ENCODE data around the gene SURF1. TPM values are rescaled to one million over a fixed set of nuclear protein-coding genes. Genes with fewer than 3 reads are reported as not detected.

The SURF1 gene
- total and polyA plus RNA-seq, 10 of the 15 experiments (the other 5 are each of a cell fraction or from before 2014, with no cell fraction given): 17.9 to 46.4 (median 29.6) TPM

GRCh38 chr9:133361507-133362092, 5.3 kb upstream of the SURF1 start:
- DNase-seq (ENCODE audit: low read depth, low spot score): no peak
- ChIA-PET RAD21 (ENCODE audit: unreplicated experiment) (no interaction called here), SMC1A (ENCODE audit: uncharacterized antibody, unreplicated experiment) (no interaction called here), CTCF (no interaction called here), POLR2A (interaction anchor here (0.9 kb wide), 1 partner anchor 13 kb away, joined by 5 read pairs; no protein-coding TSS in a partner anchor)
- Histone ChIP-seq H3K27ac (ENCODE audit: control insufficient read depth, insufficient read depth) (no peak overlapping the region), H2AFZ (ENCODE audit: control insufficient read depth, low read depth, low read length) (no peak overlapping the region), H3K9me3 (replicated peaks; ENCODE audit: control insufficient read depth, insufficient read depth, low read length) (no peaks in the 10 kb centered on the region), H3K4me1 (ENCODE audit: control insufficient read depth, insufficient read depth, low read length) (no peaks in the 10 kb centered on the region; the same call in none of the 2 replicates), H3K79me2 (ENCODE audit: control insufficient read depth, insufficient read depth, low read length) (peaks cover 11% of the 10 kb centered on the region), H3K4me2 (ENCODE audit: control insufficient read depth, insufficient read depth) (no peak overlapping the region), H4K20me1 (ENCODE audit: control insufficient read depth, insufficient read depth) (peaks cover 6% of the 10 kb centered on the region; the same call in 1 of the 2 replicates), H3K27me3 (replicated peaks in 1 of 2; ENCODE audit: control insufficient read depth in 2 of 2, insufficient read depth in 2 of 2, low read length in 1 of 2) (no peaks in the 10 kb centered on the region), H3K9ac (ENCODE audit: control insufficient read depth, insufficient read depth, low read length) (no peak overlapping the region), H3K36me3 (ENCODE audit: control insufficient read depth in 2 of 2, insufficient read depth in 2 of 2, low read length in 1 of 2) (peaks cover 33 to 47% of the 10 kb centered on the region in 2 experiments), H3K4me3 (no peak overlapping the region)
- in situ Hi-C loops (cut with MboI): no loop called here
- no peak for TF ChIP-seq DPF2 (IDR thresholded peaks at IDR 0.05)
- TF ChIP-seq POLR2A (IDR thresholded peaks at IDR 0.05; ENCODE audit: low read depth, low read length): peak; percentile 64
- no peak for TF ChIP-seq NFYA (IDR thresholded peaks at IDR 0.05; ENCODE audit: borderline replicate concordance, low read depth, low read length)
- no peak for TF ChIP-seq ZBED1 (IDR thresholded peaks at IDR 0.05; ENCODE audit: borderline replicate concordance)
- no peak for TF ChIP-seq NRF1 (conservative IDR thresholded peaks at IDR 0.05; ENCODE audit: low read depth, low read length)
- 0 out of 2 replicates have a peak, but pooled peaks have one; percentile 15 for TF ChIP-seq POLR2AphosphoS5 (IDR thresholded peaks at IDR 0.05; ENCODE audit: low read length)
- WGBS (ENCODE audit: insufficient coverage, insufficient replicate concordance, low lambda C conversion rate, missing lambda C conversion rate): 83% methylated on average over 13 of the region's 13 CpGs
- BruUV-seq (replicated peaks): no TSS peak
- FAIRE-seq: no peak
- ATAC-seq: no peak
- intact Hi-C loops (cut with micrococcal nuclease; ENCODE audit: unreplicated experiment): no loop called here
